Activated naive CD4-positive, alpha-beta T cell treated with anti-CD3 and anti-CD28 coated beads, Interleukin-2, amount 10 ng/mL, durations not matched to agents 7 days and 5 days (primary cell): ENCODE measurements around the gene YIPF7.

ENCODE experiments used
- CTCF ChIA-PET: fragments of 350-600 bp; sonication (Branson Sonifier 250); formaldehyde crosslinking; loops from one replicate; lab custom pipeline; 2021; ENCODE audit warnings: antibody characterized with exemption; lab: Charles Lee
- DNase-seq: peaks from one replicate; pipeline ENCODE4 v3.0.0-alpha.2; 2020
- H3K27ac Mint-ChIP-seq: one replicate; pipeline ENCODE4 v1.8.0; 2021; ENCODE audit warnings: mild to moderate bottlenecking, moderate library complexity, mixed read lengths
- H3K27me3 Mint-ChIP-seq: one replicate; pipeline ENCODE4 v1.8.0; 2021; ENCODE audit warnings: mild to moderate bottlenecking, mixed read lengths
- H3K36me3 Mint-ChIP-seq: one replicate; pipeline ENCODE4 v1.8.0; 2021; ENCODE audit warnings: mixed read lengths
- H3K4me1 Mint-ChIP-seq: one replicate; pipeline ENCODE4 v1.8.0; 2021; ENCODE audit warnings: mixed read lengths
- H3K4me3 Mint-ChIP-seq: one replicate; pipeline ENCODE4 v1.8.0; 2021; ENCODE audit warnings: mild to moderate bottlenecking, moderate library complexity, mixed read lengths
- H3K9me3 Mint-ChIP-seq: one replicate; pipeline ENCODE4 v1.8.0; 2021; ENCODE audit warnings: mixed read lengths

YIPF7 gene

GRCh38 chr4:44651425-44651824, at the start of gene YIPF7:
Gene YIPF7 (minus strand): TSS chr4:44651625. CDS start chr4:44650100, 1,525 bp downstream.
- no peaks in the 10 kb centered on the region for H3K9me3 Mint-ChIP-seq
- no peak within 1 kb of the TSS for H3K4me3 Mint-ChIP-seq
- H3K27ac Mint-ChIP-seq, result no peak within 1 kb of the TSS
- no peaks in the 10 kb centered on the region for H3K36me3 Mint-ChIP-seq
- H3K27me3 Mint-ChIP-seq, result peaks cover 5% of the 10 kb centered on the region
- no peak for DNase-seq
- no peaks in the 10 kb centered on the region for H3K4me1 Mint-ChIP-seq
- CTCF ChIA-PET, result interaction anchor here (0.8 kb wide), 1 partner anchor 11 kb away, joined by 3 read pairs; no protein-coding TSS in a partner anchor

GRCh38 chr4:44701037-44701436, 49.6 kb upstream of the YIPF7 start:
- Mint-ChIP-seq H3K4me3 (no peak overlapping the region), H3K27me3 (no peaks in the 10 kb centered on the region), H3K4me1 (peaks cover 1% of the 10 kb centered on the region), H3K9me3 (no peaks in the 10 kb centered on the region), H3K36me3 (peaks cover 34% of the 10 kb centered on the region), H3K27ac (no peak overlapping the region)
- CTCF ChIA-PET, result no interaction called here
- DNase-seq, result no peak

GRCh38 chr4:44700427-44700826, 49.0 kb upstream of the YIPF7 start:
- CTCF ChIA-PET, result no interaction called here
- Mint-ChIP-seq H3K4me1 (peaks cover 5% of the 10 kb centered on the region), H3K9me3 (no peaks in the 10 kb centered on the region), H3K4me3 (no peak overlapping the region), H3K27me3 (no peaks in the 10 kb centered on the region), H3K27ac (no peak overlapping the region), H3K36me3 (peaks cover 37% of the 10 kb centered on the region)
- DNase-seq, result no peak

GRCh38 chr4:44684648-44685047, 33.2 kb upstream of the YIPF7 start:
- Mint-ChIP-seq H3K27me3 (no peaks in the 10 kb centered on the region), H3K4me1 (peaks cover 19% of the 10 kb centered on the region), H3K36me3 (peaks cover 51% of the 10 kb centered on the region), H3K4me3 (no peak overlapping the region), H3K9me3 (no peaks in the 10 kb centered on the region), H3K27ac (no peak overlapping the region)
- DNase-seq, result no peak
- CTCF ChIA-PET, result interaction anchor here (1.2 kb wide), 1 partner anchor 9 kb away, joined by 3 read pairs; no protein-coding TSS in a partner anchor

- peaks cover 15% of the 10 kb centered on the region for H3K36me3 Mint-ChIP-seq
- peaks cover 45% of the 10 kb centered on the region for H3K4me1 Mint-ChIP-seq
- peak overlapping the region; percentile 98 for H3K4me3 Mint-ChIP-seq
- peaks cover 4% of the 10 kb centered on the region for H3K27me3 Mint-ChIP-seq
- CTCF ChIA-PET, result interaction anchor here (0.5 to 1.3 kb wide), 4 partner anchors 15 to 63 kb away, joined by 3 to 5 read pairs (median 3); partner anchors contain the start of gene GNPDA2
- no peak for DNase-seq
- H3K9me3 Mint-ChIP-seq, result no peaks in the 10 kb centered on the region
- peak overlapping the region; percentile 90 for H3K27ac Mint-ChIP-seq
These were observed 27.6 kb upstream of the YIPF7 start for GRCh38 chr4:44679060-44679459.

- Mint-ChIP-seq H3K9me3 (no peaks in the 10 kb centered on the region), H3K4me1 (peaks cover 45% of the 10 kb centered on the region), H3K36me3 (peaks cover 14% of the 10 kb centered on the region), H3K27ac (peak within 1 kb of the TSS; percentile 90), H3K4me3 (peak within 1 kb of the TSS; percentile 98), H3K27me3 (peaks cover 4% of the 10 kb centered on the region)
- CTCF ChIA-PET, result interaction anchor here (1.2 to 1.3 kb wide), 4 partner anchors 9 to 48 kb away, joined by 3 to 5 read pairs (median 4); partner anchors contain the start of gene GNPDA2
- peak; percentile 92 for DNase-seq
These were observed 26.9 kb upstream of the YIPF7 start, which contains the start of gene GUF1 for GRCh38 chr4:44678094-44679041. Gene GUF1 (plus strand): TSS chr4:44678420. CDS start chr4:44678623, 203 bp downstream.

GRCh38 chr4:44675366-44675765, 23.9 kb upstream of the YIPF7 start:
- no peak overlapping the region for H3K4me3 Mint-ChIP-seq
- peaks cover 4% of the 10 kb centered on the region for H3K36me3 Mint-ChIP-seq
- DNase-seq, result no peak
- H3K27ac Mint-ChIP-seq, result no peak overlapping the region
- H3K27me3 Mint-ChIP-seq, result peaks cover 4% of the 10 kb centered on the region
- H3K4me1 Mint-ChIP-seq, result peaks cover 31% of the 10 kb centered on the region
- H3K9me3 Mint-ChIP-seq, result no peaks in the 10 kb centered on the region
- CTCF ChIA-PET, result interaction anchor here (1.2 kb wide), 1 partner anchor 9 kb away, joined by 3 read pairs; no protein-coding TSS in a partner anchor

- CTCF ChIA-PET, result no interaction called here
- Mint-ChIP-seq H3K4me1 (peaks cover 24% of the 10 kb centered on the region), H3K9me3 (no peaks in the 10 kb centered on the region), H3K36me3 (peaks cover 4% of the 10 kb centered on the region), H3K27me3 (peaks cover 4% of the 10 kb centered on the region), H3K4me3 (no peak overlapping the region), H3K27ac (no peak overlapping the region)
- no peak for DNase-seq
These were observed 23.0 kb upstream of the YIPF7 start for GRCh38 chr4:44674471-44674870.

- H3K27me3 Mint-ChIP-seq, result no peaks in the 10 kb centered on the region
- no peak overlapping the region for H3K4me3 Mint-ChIP-seq
These were observed 20.2 kb upstream of the YIPF7 start for GRCh38 chr4:44671636-44672035.

GRCh38 chr4:44670506-44671199, 19.2 kb upstream of the YIPF7 start:
- no peak overlapping the region for H3K4me3 Mint-ChIP-seq
- CTCF ChIA-PET, result interaction anchor here (0.5 kb wide), 1 partner anchor 1574 kb away, joined by 3 read pairs; no protein-coding TSS in a partner anchor
- H3K27me3 Mint-ChIP-seq, result no peaks in the 10 kb centered on the region

More at GRCh38 chr4:44671636-44672035, 20.2 kb upstream of the YIPF7 start:
- H3K36me3 Mint-ChIP-seq, result no peaks in the 10 kb centered on the region
- no peaks in the 10 kb centered on the region for H3K9me3 Mint-ChIP-seq
- no peak overlapping the region for H3K27ac Mint-ChIP-seq
- CTCF ChIA-PET, result no interaction called here
- H3K4me1 Mint-ChIP-seq, result peaks cover 3% of the 10 kb centered on the region
- no peak for DNase-seq

GRCh38 chr4:44668526-44668925, 17.1 kb upstream of the YIPF7 start:
- no peak for DNase-seq
- no peaks in the 10 kb centered on the region for H3K9me3 Mint-ChIP-seq
- H3K36me3 Mint-ChIP-seq, result no peaks in the 10 kb centered on the region
- CTCF ChIA-PET, result no interaction called here
- H3K27me3 Mint-ChIP-seq, result no peaks in the 10 kb centered on the region
- no peaks in the 10 kb centered on the region for H3K4me1 Mint-ChIP-seq
- H3K4me3 Mint-ChIP-seq, result no peak overlapping the region
- no peak overlapping the region for H3K27ac Mint-ChIP-seq

More at GRCh38 chr4:44670506-44671199, 19.2 kb upstream of the YIPF7 start:
- no peak overlapping the region for H3K27ac Mint-ChIP-seq
- H3K9me3 Mint-ChIP-seq, result no peaks in the 10 kb centered on the region
- no peak for DNase-seq
- H3K4me1 Mint-ChIP-seq, result no peaks in the 10 kb centered on the region
- H3K36me3 Mint-ChIP-seq, result no peaks in the 10 kb centered on the region

GRCh38 chr4:44663539-44664263, 12.3 kb upstream of the YIPF7 start:
- Mint-ChIP-seq H3K27me3 (no peaks in the 10 kb centered on the region), H3K27ac (no peak overlapping the region), H3K9me3 (no peaks in the 10 kb centered on the region), H3K4me3 (no peak overlapping the region), H3K4me1 (no peaks in the 10 kb centered on the region), H3K36me3 (no peaks in the 10 kb centered on the region)
- DNase-seq, result no peak
- CTCF ChIA-PET, result no interaction called here

- Mint-ChIP-seq H3K27me3 (no peaks in the 10 kb centered on the region), H3K27ac (no peak overlapping the region), H3K9me3 (no peaks in the 10 kb centered on the region), H3K4me3 (no peak overlapping the region), H3K36me3 (no peaks in the 10 kb centered on the region), H3K4me1 (no peaks in the 10 kb centered on the region)
- CTCF ChIA-PET, result no interaction called here
- no peak for DNase-seq
These were observed 11.2 kb upstream of the YIPF7 start for GRCh38 chr4:44662623-44663005.
